ENCODE measurements around the gene PDE9A.

DNA sequence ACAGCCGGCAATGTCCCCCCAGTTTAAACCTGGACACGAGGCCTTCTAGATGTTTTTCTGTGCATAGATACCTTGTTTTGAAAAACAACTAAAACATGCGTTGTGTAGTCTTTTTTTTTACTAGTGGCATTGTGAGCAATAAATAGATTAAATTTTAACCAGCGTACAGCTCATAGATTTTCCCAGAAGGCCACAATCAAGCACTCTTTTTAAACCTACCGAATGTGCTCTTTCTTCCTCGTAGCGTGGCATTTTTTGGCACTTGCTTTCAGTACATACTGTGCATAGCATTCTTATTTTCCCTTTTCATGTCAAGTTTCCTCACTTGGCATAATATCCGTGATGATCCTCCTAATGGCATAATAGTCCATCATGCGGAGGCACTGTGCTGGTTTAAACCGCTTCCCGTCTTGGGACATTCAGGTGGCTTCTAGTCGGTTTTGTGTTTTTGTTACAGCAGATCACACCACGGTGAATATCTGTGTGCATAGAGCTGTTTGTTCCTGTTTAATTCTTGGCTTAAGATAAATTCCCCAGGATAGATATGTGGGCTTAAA is 95.3 kb downstream of the PDE9A start:
- TF ChIP-seq, protein P1, sequence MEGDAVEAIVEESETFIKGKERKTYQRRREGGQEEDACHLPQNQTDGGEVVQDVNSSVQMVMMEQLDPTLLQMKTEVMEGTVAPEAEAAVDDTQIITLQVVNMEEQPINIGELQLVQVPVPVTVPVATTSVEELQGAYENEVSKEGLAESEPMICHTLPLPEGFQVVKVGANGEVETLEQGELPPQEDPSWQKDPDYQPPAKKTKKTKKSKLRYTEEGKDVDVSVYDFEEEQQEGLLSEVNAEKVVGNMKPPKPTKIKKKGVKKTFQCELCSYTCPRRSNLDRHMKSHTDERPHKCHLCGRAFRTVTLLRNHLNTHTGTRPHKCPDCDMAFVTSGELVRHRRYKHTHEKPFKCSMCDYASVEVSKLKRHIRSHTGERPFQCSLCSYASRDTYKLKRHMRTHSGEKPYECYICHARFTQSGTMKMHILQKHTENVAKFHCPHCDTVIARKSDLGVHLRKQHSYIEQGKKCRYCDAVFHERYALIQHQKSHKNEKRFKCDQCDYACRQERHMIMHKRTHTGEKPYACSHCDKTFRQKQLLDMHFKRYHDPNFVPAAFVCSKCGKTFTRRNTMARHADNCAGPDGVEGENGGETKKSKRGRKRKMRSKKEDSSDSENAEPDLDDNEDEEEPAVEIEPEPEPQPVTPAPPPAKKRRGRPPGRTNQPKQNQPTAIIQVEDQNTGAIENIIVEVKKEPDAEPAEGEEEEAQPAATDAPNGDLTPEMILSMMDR (conservative IDR thresholded peaks at IDR 0.05; ENCODE audit: low read depth, low read length) = no peak
- no peak for TF ChIP-seq RAD21 (IDR thresholded peaks at IDR 0.05; ENCODE audit: low read length)
- TF ChIP-seq POLR2A (IDR thresholded peaks at IDR 0.05; ENCODE audit: low read depth, low read length) = no peak
- TF ChIP-seq MXI1 (IDR thresholded peaks at IDR 0.05; ENCODE audit: borderline replicate concordance, low read depth, low read length) = no peak
- no peak for TF ChIP-seq CHD1 (IDR thresholded peaks at IDR 0.05; ENCODE audit: low read depth, low read length)
- TF ChIP-seq, protein P2, sequence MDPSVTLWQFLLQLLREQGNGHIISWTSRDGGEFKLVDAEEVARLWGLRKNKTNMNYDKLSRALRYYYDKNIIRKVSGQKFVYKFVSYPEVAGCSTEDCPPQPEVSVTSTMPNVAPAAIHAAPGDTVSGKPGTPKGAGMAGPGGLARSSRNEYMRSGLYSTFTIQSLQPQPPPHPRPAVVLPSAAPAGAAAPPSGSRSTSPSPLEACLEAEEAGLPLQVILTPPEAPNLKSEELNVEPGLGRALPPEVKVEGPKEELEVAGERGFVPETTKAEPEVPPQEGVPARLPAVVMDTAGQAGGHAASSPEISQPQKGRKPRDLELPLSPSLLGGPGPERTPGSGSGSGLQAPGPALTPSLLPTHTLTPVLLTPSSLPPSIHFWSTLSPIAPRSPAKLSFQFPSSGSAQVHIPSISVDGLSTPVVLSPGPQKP (IDR thresholded peaks at IDR 0.05; ENCODE audit: borderline replicate concordance, low read depth, low read length) = no peak
